GM23338 (cell line): ENCODE measurements around the gene KRT7.

Experiments
- CREB1 ChIP-seq: fragments of 250-450 bp; sonication (Bioruptor Pico); IDR thresholded peaks from 2 replicates; pipeline ENCODE4 v1.5.0; 2020; ENCODE audit warnings: low read depth, mild to moderate bottlenecking, moderate library complexity
- EZH2 ChIP-seq: fragments of 200-600 bp; sonication (generic); IDR thresholded peaks from one replicate; pipeline ENCODE4 v1.8.0; 2017; ENCODE audit warnings: antibody characterized with exemption, mild to moderate bottlenecking, low read depth; ENCODE audit not compliant: unreplicated experiment
- EZH2phosphoT487 ChIP-seq: fragments of 200-600 bp; sonication (generic); IDR thresholded peaks from one replicate; pipeline ENCODE4 v1.8.1; 2018; ENCODE audit warnings: antibody characterized with exemption; ENCODE audit not compliant: unreplicated experiment
- JUNB ChIP-seq: IDR thresholded peaks from one replicate; pipeline ENCODE4 v1.6.1; 2016; ENCODE audit warnings: antibody characterized with exemption; ENCODE audit not compliant: unreplicated experiment
- POLR2AphosphoS5 ChIP-seq: IDR thresholded peaks from 2 replicates; pipeline ENCODE4 v1.6.1; 2016; ENCODE audit warnings: antibody characterized with exemption, low read depth
- TF ChIP-seq, protein P1 (sequence below), 2 experiments: fragments of 200-600 bp in 1 of 2; sonication (generic) in 1 of 2; conservative IDR thresholded peaks; 2 replicates each; pipeline versions ENCODE4 v1.5.1 to v1.6.1; 2016 to 2017; ENCODE audit warnings: antibody characterized with exemption in 2 of 2, low read depth in 2 of 2, mild to moderate bottlenecking in 2 of 2, moderate library complexity in 1 of 2

DNA sequence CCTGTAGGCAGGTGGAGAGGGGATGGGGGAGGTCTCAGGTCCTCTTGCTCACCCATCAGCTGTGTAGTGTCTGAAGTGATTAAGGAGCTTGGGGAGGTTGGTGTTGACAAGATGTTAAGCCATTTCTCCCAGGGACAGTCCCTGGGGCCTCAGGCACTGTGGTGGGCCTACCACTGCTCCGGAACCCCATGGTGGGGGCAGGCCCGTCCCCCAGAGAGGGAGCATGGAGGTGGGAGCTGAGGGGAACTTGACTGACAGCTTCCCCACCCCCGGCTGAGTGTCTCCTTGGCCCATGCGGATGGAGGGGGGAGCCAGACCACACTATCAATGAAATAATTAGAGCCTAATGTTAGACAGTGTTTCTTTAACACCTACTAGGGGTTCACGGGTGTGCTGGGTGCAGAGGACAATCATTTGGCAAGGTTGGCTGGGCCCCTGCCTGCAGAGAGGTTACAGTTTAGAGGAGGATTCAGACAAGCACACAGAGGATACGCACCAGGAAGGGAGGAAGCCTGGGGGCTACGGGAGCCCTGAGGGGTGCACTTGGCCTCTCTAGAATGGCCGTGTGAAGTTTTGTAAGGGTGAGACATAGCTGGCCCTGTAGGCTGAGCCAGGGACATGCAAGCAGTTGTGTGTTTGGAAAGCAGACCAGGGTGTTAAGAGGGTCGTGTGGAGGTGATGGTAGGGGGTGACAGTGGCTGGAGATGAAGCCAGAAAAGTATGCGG, 22.0 kb upstream of the KRT7 start:
- TF ChIP-seq, protein P1, sequence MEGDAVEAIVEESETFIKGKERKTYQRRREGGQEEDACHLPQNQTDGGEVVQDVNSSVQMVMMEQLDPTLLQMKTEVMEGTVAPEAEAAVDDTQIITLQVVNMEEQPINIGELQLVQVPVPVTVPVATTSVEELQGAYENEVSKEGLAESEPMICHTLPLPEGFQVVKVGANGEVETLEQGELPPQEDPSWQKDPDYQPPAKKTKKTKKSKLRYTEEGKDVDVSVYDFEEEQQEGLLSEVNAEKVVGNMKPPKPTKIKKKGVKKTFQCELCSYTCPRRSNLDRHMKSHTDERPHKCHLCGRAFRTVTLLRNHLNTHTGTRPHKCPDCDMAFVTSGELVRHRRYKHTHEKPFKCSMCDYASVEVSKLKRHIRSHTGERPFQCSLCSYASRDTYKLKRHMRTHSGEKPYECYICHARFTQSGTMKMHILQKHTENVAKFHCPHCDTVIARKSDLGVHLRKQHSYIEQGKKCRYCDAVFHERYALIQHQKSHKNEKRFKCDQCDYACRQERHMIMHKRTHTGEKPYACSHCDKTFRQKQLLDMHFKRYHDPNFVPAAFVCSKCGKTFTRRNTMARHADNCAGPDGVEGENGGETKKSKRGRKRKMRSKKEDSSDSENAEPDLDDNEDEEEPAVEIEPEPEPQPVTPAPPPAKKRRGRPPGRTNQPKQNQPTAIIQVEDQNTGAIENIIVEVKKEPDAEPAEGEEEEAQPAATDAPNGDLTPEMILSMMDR (conservative IDR thresholded peaks at IDR 0.05; ENCODE audit: low read depth in 2 of 2), result no peak
- TF ChIP-seq EZH2, result no peak
- no peak for TF ChIP-seq JUNB
- TF ChIP-seq POLR2AphosphoS5, result no peak
- TF ChIP-seq EZH2phosphoT487, result no peak
- no peak for TF ChIP-seq CREB1 (CRISPR knock-in tag)
